Keratinocyte (primary cell): Measurements from ENCODE around the gene C3orf70. TPM values are rescaled to one million over a fixed set of nuclear protein-coding genes. Genes with fewer than 3 reads are reported as not detected.

ENCODE experiments used
- DNase-seq: peaks from one replicate; pipeline ENCODE4 v3.0.0-alpha.2; 2011; ENCODE audit warnings: low read depth, missing footprints, low spot score
- FAIRE-seq: peaks from 2 replicates; lab custom pipeline; 2011; peaks lifted over from hg19 to GRCh38; lab: Jason Lieb, UNC
- H2AFZ ChIP-seq: 2 replicates; pipeline ENCODE4 v1.6.0; 2012; ENCODE audit warnings: low read length, control low read depth, inconsistent platforms; ENCODE audit not compliant: control insufficient read depth
- H3K27ac ChIP-seq: 2 replicates; pipeline ENCODE4 v1.5.1; 2011; ENCODE audit warnings: low read length; ENCODE audit not compliant: control insufficient read depth, insufficient read depth
- H3K27me3 ChIP-seq: 3 replicates; pipeline ENCODE4 v1.6.0; 2011; ENCODE audit warnings: low read length; ENCODE audit not compliant: control insufficient read depth, insufficient read depth; ENCODE audit errors: extremely low read depth
- H3K36me3 ChIP-seq, 2 experiments: 2 replicates in 1 of 2; 3 replicates in 1 of 2; pipeline ENCODE4 v1.5.1; 2011; ENCODE audit warnings: low read length in 2 of 2, mild to moderate bottlenecking in 1 of 2; ENCODE audit not compliant: control insufficient read depth in 2 of 2, insufficient read depth in 2 of 2; ENCODE audit errors: extremely low read depth in 1 of 2
- H3K4me1 ChIP-seq: 3 replicates; pipeline ENCODE4 v1.5.1; 2011; ENCODE audit warnings: low read length; ENCODE audit not compliant: control insufficient read depth, insufficient read depth; ENCODE audit errors: extremely low read depth
- H3K4me2 ChIP-seq: 3 replicates; pipeline ENCODE4 v1.6.0; 2011; ENCODE audit warnings: low read depth, low read length; ENCODE audit not compliant: control insufficient read depth, insufficient read depth; ENCODE audit errors: extremely low read depth
- H3K4me3 ChIP-seq, 3 experiments: fragments of 200-600 bp in 1 of 3; sonication (generic) in 1 of 3; 2 replicates in 2 of 3; 3 replicates in 1 of 3; pipeline ENCODE4 v1.5.1; 2011 to 2016; ENCODE audit warnings: low read length in 3 of 3, mild to moderate bottlenecking in 3 of 3, control low read depth in 2 of 3, inconsistent platforms in 1 of 3, low read depth in 1 of 3, mixed read lengths in 1 of 3, mixed run types in 1 of 3, moderate library complexity in 1 of 3; ENCODE audit not compliant: control insufficient read depth in 2 of 3, insufficient read depth in 2 of 3; ENCODE audit errors: extremely low read depth in 1 of 3
- H3K79me2 ChIP-seq: 2 replicates; pipeline ENCODE4 v1.6.0; 2012; ENCODE audit warnings: low read length; ENCODE audit not compliant: control insufficient read depth, insufficient read depth
- H3K9ac ChIP-seq: 3 replicates; pipeline ENCODE4 v1.6.0; 2011; ENCODE audit warnings: low read length; ENCODE audit not compliant: control insufficient read depth, insufficient read depth; ENCODE audit errors: extremely low read depth
- H3K9me1 ChIP-seq: 3 replicates; pipeline ENCODE4 v1.6.0; 2011; ENCODE audit warnings: low read length; ENCODE audit not compliant: control insufficient read depth, insufficient read depth; ENCODE audit errors: extremely low read depth
- H3K9me3 ChIP-seq: 2 replicates; pipeline ENCODE4 v1.5.1; 2012; ENCODE audit warnings: low read depth, low read length; ENCODE audit not compliant: control insufficient read depth
- H4K20me1 ChIP-seq: 3 replicates; pipeline ENCODE4 v1.6.0; 2011; ENCODE audit warnings: low read length; ENCODE audit not compliant: control insufficient read depth, insufficient read depth; ENCODE audit errors: extremely low read depth
- EZH2 ChIP-seq: IDR thresholded peaks from one replicate; pipeline ENCODE4 v1.6.1; 2012; ENCODE audit warnings: inconsistent platforms, mild to moderate bottlenecking, low read length, moderate library complexity
- dilution Hi-C: fragments of 300-500 bp; cut with MboI; formaldehyde crosslinking; loops from one replicate; pipeline ENCODE4 v1.7.0; 2020; ENCODE audit warnings: low sequenced_read_pairs; ENCODE audit not compliant: extremely low pct_ligation_motif_present
- polyA plus RNA-seq, 5 experiments: library from polyadenylated mRNA; depleted of rRNA in 3 of 5; stranded (reverse) in 3 of 5; stranded (forward) in 1 of 5; unstranded in 1 of 5; fragments of >200 nt; gene quantifications; 1 replicate in 1 of 5; 2 replicates in 3 of 5; 3 replicates in 1 of 5; pipeline versions ENCODE4 v1.2.1 to v1.2.3, GENCODE V29; 2011 to 2012; ENCODE audit warnings: missing spikeins in 2 of 5, low read depth in 1 of 5, low replicate concordance in 1 of 5
- TF ChIP-seq, protein P1 (sequence below), 3 experiments: IDR thresholded peaks in 1 of 3; conservative IDR thresholded peaks in 1 of 3; optimal IDR thresholded peaks in 1 of 3; 2 replicates in 2 of 3; 3 replicates in 1 of 3; pipeline versions ENCODE3 to v1.5.1; 2011; ENCODE audit warnings: low read length in 3 of 3, mild to moderate bottlenecking in 3 of 3, moderate library complexity in 2 of 3, control low read depth in 1 of 3, inconsistent platforms in 1 of 3; ENCODE audit not compliant: insufficient read depth in 2 of 3; ENCODE audit errors: extremely low read depth in 1 of 3

The C3orf70 gene
- polyA plus RNA-seq, 1 donor (not counting 4 experiments of a cell fraction or from before 2014, with no cell fraction given): not detected

DNA sequence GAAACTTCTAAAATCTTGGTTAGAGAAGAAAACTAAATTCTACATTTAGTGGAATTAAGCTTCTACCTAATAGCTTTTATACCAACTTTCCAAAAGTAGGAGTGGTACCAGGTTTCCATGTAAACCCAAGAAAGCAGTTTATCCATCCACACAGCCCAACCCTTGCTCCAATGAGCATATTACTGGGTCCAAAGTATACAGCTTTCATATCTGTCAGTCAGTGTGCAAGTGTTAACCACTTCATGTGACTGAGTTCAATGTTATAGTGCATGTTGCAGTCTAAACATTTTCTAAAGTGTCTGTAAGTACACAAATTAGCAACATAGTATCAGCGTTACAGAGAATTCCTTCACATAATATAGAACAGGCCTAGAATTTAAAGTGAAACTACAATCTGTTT is 73.2 kb downstream of the C3orf70 start:
- Histone ChIP-seq H4K20me1 (no peaks in the 10 kb centered on the region), H3K9me1 (no peaks in the 10 kb centered on the region), H3K79me2 (no peaks in the 10 kb centered on the region), H3K4me1 (no peaks in the 10 kb centered on the region), H3K9ac (no peak overlapping the region), H3K4me2 (no peak overlapping the region), H3K27ac (no peak overlapping the region), H3K4me3 (no peak overlapping the region), H3K9me3 (no peaks in the 10 kb centered on the region), H3K36me3 (no peaks in the 10 kb centered on the region), H2AFZ (no peak overlapping the region), H3K27me3 (no peaks in the 10 kb centered on the region)
- FAIRE-seq (no peak), DNase-seq (no peak)
- dilution Hi-C loops: no loop called here
- TF ChIP-seq, protein P1, sequence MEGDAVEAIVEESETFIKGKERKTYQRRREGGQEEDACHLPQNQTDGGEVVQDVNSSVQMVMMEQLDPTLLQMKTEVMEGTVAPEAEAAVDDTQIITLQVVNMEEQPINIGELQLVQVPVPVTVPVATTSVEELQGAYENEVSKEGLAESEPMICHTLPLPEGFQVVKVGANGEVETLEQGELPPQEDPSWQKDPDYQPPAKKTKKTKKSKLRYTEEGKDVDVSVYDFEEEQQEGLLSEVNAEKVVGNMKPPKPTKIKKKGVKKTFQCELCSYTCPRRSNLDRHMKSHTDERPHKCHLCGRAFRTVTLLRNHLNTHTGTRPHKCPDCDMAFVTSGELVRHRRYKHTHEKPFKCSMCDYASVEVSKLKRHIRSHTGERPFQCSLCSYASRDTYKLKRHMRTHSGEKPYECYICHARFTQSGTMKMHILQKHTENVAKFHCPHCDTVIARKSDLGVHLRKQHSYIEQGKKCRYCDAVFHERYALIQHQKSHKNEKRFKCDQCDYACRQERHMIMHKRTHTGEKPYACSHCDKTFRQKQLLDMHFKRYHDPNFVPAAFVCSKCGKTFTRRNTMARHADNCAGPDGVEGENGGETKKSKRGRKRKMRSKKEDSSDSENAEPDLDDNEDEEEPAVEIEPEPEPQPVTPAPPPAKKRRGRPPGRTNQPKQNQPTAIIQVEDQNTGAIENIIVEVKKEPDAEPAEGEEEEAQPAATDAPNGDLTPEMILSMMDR (optimal IDR thresholded peaks at IDR 0.05 in 1 of 3, IDR thresholded peaks at IDR 0.05 in 1 of 3, conservative IDR thresholded peaks at IDR 0.05 in 1 of 3; ENCODE audit: extremely low read depth in 1 of 3, insufficient read depth in 2 of 3, low read length in 3 of 3): no peak
- no peak for TF ChIP-seq EZH2

DNA sequence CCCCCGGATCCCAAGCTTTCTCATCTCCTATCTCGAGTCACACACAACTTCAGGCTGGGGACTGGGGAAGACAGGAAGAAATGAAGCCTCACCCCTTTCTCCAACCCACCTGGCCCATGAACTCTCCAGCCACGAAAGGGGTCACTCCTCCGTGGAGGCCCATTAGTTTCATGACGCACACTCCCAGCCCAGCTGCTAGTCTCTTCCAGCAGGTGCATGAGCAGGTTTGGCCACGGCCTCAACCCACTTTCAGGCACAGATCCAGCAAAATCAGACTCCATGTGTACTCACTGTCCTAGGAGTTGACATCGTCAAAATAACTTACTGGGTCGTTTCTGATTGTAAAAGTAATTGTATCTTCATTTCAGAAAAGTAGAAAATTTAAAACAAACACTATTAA is 76.6 kb downstream of the C3orf70 start:
- H3K27ac ChIP-seq: no peak overlapping the region
- FAIRE-seq: no peak
- TF ChIP-seq, protein P1 (optimal IDR thresholded peaks at IDR 0.05 in 1 of 3, IDR thresholded peaks at IDR 0.05 in 1 of 3, conservative IDR thresholded peaks at IDR 0.05 in 1 of 3; ENCODE audit: extremely low read depth in 1 of 3, insufficient read depth in 2 of 3, low read length in 3 of 3): no peak

More for the DNA sequence above, 76.6 kb downstream of the C3orf70 start:
- Histone ChIP-seq H3K79me2 (no peaks in the 10 kb centered on the region), H3K27me3 (no peaks in the 10 kb centered on the region), H4K20me1 (no peaks in the 10 kb centered on the region), H3K9me1 (no peaks in the 10 kb centered on the region), H3K9ac (no peak overlapping the region), H2AFZ (no peak overlapping the region), H3K4me2 (no peak overlapping the region), H3K4me3 (no peak overlapping the region), H3K4me1 (peaks cover 2% of the 10 kb centered on the region), H3K36me3 (no peaks in the 10 kb centered on the region), H3K9me3 (no peaks in the 10 kb centered on the region)
- DNase-seq: no peak
- dilution Hi-C loops: no loop called here
